NCI-H460 (cell line): ENCODE data around the gene SPC25. TPM values are rescaled to one million over a fixed set of nuclear protein-coding genes. Genes with fewer than 3 reads are reported as not detected.

Source experiments
- DNase-seq: peaks from one replicate; pipeline ENCODE4 v3.0.0-alpha.2; 2016; ENCODE audit warnings: low read depth; ENCODE audit errors: extremely low read depth
- total RNA-seq: library from RNA; depleted of rRNA; stranded (reverse); fragments of >200 nt; shearing (Covaris generic); gene quantifications from 2 replicates; pipeline ENCODE4 v1.2.3, GENCODE V29; 2014; rRNA removed

SPC25 gene
- total RNA-seq, 1 experiment from 2014 or later = 12.7 TPM

- DNase-seq = no peak
Measured at GRCh38 chr2:168849610-168850009, 40.6 kb downstream of the SPC25 start.

GRCh38 chr2:168848225-168848624 lies 42.0 kb downstream of the SPC25 start:
- DNase-seq = no peak

- no peak for DNase-seq
Measured at GRCh38 chr2:168843253-168843652, 47.0 kb downstream of the SPC25 start.

GRCh38 chr2:168841445-168841844 lies 48.8 kb downstream of the SPC25 start:
- no peak for DNase-seq

GRCh38 chr2:168835969-168836368 lies 54.3 kb downstream of the SPC25 start:
- DNase-seq = no peak

- DNase-seq = no peak
Measured at GRCh38 chr2:168831662-168832061, 58.6 kb downstream of the SPC25 start.

GRCh38 chr2:168830958-168831357 lies 59.3 kb downstream of the SPC25 start:
- DNase-seq = no peak

GRCh38 chr2:168825126-168825525 lies 65.1 kb downstream of the SPC25 start:
- no peak for DNase-seq

GRCh38 chr2:168821992-168822391 lies 68.2 kb downstream of the SPC25 start:
- no peak for DNase-seq

GRCh38 chr2:168821577-168821976 lies 68.7 kb downstream of the SPC25 start:
- DNase-seq = no peak

Other genes starting within 250 kb of the SPC25 start
- gene NOSTRIN, start 87.8 kb downstream of the SPC25 start, total RNA-seq = 10.0 and 11.1 TPM in 2 replicates
- not detected in 2 replicates for gene G6PC2, start 10.9 kb upstream of the SPC25 start, total RNA-seq
- gene ABCB11, start 140.9 kb upstream of the SPC25 start, total RNA-seq = not detected in 2 replicates
- gene DHRS9, start 179.1 kb upstream of the SPC25 start, total RNA-seq = not detected in 2 replicates